NCI-H2227 (cell line): Measurements from ENCODE around the gene HNRNPA3.

Source experiments
- DNase-seq: peaks from one replicate; lab custom pipeline; 2025; ENCODE audit not compliant: unreplicated experiment; lab: John Stamatoyannopoulos, UW

The HNRNPA3 gene

DNA sequence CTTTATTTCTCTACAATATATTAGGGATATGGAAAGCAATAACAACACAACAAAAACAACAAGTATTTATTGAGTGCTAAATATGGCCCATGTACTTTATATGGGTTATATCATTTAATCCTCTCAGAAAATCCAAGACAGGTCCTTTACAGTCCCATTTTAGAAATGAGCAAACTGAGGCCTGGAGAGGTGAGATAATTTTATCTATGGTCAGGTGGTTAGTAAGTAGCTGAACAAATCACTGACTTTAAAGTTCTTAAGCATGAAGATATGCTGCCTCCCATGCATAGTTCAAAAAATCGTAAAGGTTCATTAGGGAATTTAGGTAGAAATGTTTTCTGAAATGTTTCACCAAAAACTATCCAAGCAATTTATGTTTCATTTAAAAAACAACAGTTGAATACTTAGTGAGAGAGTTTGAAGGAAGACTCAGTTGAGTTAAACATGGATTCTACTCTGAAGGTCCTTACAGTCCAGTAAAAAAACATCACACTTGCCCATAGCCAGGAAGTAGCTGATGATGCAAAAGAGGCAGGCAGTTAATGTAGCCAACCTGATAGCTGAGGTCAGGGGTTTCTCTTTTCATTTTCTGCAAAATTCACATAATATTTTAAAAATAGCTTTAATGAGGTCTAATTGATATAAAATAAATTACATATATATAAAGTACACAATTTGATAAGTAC, 59.5 kb downstream of the HNRNPA3 start:
- DNase-seq = no peak

DNA sequence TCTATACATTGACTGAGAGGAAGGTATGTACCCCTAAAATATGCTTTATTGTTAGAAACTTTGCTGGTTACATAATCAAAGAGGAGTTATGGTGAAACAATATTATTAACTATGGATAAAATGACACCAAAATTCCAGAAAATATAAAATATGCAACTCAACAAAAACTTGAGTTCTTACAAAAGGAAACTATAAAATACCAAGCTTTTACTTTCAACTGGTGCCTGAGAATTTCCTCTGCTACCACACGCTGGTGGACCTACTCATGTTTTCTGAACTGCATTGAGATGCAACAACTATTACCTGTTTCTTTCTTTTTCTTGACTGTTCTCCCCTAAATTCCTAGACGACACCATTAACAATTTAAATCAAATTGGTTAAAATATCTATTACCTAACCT, 60.2 kb downstream of the HNRNPA3 start:
- DNase-seq = no peak

DNA sequence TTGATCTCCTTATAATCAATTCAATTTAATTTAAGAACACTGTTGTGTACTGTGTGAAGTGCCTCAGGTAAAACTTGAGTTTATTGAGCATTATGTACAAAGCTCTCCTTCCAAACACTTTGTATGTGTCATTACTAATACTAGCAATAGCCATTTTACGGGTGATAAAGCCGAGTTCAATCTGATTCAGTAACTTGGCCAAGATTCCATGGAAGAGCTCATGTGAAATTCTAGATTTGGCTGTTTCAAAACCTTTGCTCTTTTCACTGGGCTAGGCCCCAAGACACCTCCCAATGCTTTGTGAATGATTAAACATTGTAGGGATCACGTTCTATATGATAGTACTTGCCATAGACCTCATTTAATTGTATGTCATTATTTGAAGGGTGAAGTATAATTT, 60.8 kb downstream of the HNRNPA3 start:
- DNase-seq = no peak
